G401.6 (cell line): Measurements from ENCODE around the gene MRPL46.
"Not testable (repeated sequence)": the region's sequence is repeated elsewhere in the genome, so short reads cannot be mapped to it uniquely, and the experiment has no call there.

Source experiments
- FAIRE-seq: peaks from 2 replicates; lab custom pipeline; 2012; peaks lifted over from hg19 to GRCh38; lab: Jason Lieb, UNC

The MRPL46 gene

GRCh38 chr15:88441076-88441730 is 26.0 kb downstream of the MRPL46 start:
- FAIRE-seq: no peak

GRCh38 chr15:88440021-88440420 is 27.2 kb downstream of the MRPL46 start:
- FAIRE-seq: no peak

DNA sequence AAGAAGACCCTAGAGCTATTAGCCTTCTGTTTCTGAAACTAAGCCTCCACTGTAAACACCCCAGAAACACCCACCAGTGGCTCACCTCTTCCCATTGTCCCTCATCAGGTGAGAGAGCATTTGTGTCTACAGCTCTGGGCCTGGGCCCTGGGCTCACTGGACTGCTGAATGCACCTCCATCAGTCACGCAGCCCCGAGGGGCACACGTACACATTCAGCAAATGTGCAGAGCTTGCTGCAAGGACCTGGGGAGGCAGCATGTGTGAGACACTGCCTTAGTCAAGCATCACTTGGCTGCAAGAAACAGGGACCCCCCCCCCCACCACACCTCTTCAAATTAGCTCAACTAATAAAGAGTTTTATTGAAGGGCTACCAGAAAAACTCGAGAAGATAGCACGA is 29.0 kb downstream of the MRPL46 start:
- no peak for FAIRE-seq

- not testable (repeated sequence) for FAIRE-seq
Measured at GRCh38 chr15:88434106-88434505, 33.1 kb downstream of the MRPL46 start.

- no peak for FAIRE-seq
Measured at GRCh38 chr15:88433046-88433685, 34.0 kb downstream of the MRPL46 start.

GRCh38 chr15:88431441-88431840 is 35.7 kb downstream of the MRPL46 start:
- FAIRE-seq: no peak

- FAIRE-seq: no peak
Measured at GRCh38 chr15:88430051-88430450, 37.1 kb downstream of the MRPL46 start.

DNA sequence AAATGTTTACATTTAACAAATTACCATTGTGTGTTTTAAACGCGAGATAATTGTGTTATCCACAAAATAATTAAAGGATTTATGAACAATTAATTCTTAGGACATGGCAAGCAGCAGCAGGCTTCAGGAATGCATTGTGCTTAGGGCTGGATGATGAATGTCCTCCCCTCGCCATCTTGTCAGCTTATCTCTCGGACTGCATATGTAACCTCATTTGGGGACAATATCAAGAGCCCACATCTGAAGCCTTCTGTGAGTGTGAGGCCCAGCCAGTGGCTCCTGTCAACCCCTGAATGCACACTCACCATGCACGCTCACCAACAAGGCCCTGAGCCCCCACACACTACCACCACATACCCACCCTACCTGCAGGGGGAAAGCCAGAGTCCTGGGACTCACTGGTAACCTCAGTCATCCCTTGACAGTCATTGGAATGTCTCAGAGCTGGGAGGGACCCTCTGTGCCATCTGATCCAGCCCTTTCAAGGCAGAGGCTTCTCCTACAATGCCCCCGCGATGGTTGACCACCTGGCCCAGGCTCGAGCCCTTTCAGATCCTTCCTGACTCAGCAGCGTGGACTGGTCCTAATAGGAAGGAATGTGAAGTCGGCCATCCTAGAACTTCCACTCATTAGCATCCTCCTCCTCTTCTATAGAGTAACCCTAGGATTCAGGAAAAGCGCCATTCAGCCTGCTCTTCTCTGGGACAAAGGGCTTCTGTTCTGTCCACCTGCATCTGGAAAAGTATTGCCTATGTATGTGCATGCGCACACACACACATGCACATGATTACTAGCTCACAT is 38.2 kb downstream of the MRPL46 start:
- FAIRE-seq: no peak

DNA sequence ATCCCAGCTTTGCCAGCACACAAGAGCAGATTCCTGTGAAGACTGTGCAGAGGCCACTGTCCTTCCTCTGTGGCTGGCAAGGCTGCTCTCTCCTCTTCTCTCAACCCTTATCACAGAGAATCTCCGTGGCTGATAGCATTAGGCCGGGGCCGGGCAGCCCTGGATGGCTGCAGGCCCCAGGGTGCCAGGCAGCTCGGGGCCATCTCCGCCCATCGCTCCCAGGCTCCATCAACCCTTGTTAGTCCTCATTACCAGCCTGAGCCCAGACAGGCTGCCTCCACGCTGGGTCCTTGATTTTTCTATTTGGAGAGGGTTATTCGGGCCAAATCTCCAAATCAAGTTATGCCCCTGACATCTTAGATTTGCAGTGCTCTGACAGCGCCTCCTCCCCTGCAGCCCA is 39.1 kb downstream of the MRPL46 start:
- FAIRE-seq: no peak

- FAIRE-seq: no peak
Measured at GRCh38 chr15:88426304-88426703, 40.9 kb downstream of the MRPL46 start.

- FAIRE-seq: no peak
Measured at GRCh38 chr15:88423331-88423730, 43.9 kb downstream of the MRPL46 start.

DNA sequence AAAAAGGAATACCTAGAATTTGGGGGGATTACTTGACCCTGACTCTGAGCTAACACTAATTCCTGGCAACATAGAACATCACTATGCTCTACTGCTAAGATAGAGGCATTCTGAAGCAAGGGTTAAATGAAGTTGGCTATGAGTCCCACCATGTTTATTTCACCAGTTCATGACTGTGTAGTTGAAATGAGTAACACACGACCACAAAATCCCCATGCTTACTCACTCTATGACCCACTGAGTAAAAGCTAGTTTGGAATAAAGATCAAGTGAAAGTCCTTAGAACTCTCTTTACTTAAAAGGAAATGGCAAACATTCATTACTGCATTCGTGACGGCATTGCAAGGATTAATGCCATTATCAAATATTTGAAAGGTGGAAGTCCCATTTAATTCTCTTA is 47.4 kb downstream of the MRPL46 start:
- no peak for FAIRE-seq
